Chondrocyte (in vitro differentiated cells): ENCODE measurements around the gene RNF224. TPM values are rescaled to one million over a fixed set of nuclear protein-coding genes. Genes with fewer than 3 reads are reported as not detected.

ENCODE experiments used
- DNase-seq: peaks from one replicate; pipeline ENCODE4 v3.0.0; 2021; ENCODE audit warnings: mixed read lengths, low spot score
- H3K27ac Mint-ChIP-seq: one replicate; pipeline ENCODE4 v1.8.0; 2021; ENCODE audit warnings: mild to moderate bottlenecking, moderate library complexity, mixed read lengths; ENCODE audit not compliant: unreplicated experiment
- H3K27me3 Mint-ChIP-seq: 2 replicates; pipeline ENCODE4 v1.8.0; 2021; ENCODE audit warnings: low read depth, mixed read lengths
- H3K36me3 Mint-ChIP-seq: 2 replicates; pipeline ENCODE4 v1.8.0; 2021; ENCODE audit warnings: low read depth, mixed read lengths
- H3K4me1 Mint-ChIP-seq: 2 replicates; pipeline ENCODE4 v1.8.0; 2021; ENCODE audit warnings: low read depth, mild to moderate bottlenecking, mixed read lengths
- H3K4me3 Mint-ChIP-seq: one replicate; pipeline ENCODE4 v1.8.0; 2021; ENCODE audit warnings: mild to moderate bottlenecking, moderate library complexity, mixed read lengths; ENCODE audit not compliant: unreplicated experiment
- H3K9me3 Mint-ChIP-seq: 2 replicates; pipeline ENCODE4 v1.8.0; 2021; ENCODE audit warnings: low read depth, mixed read lengths
- total RNA-seq: library from RNA; stranded (reverse); gene quantifications from 3 replicates; pipeline ENCODE4 v1.2.1, GENCODE V29; 2021
- TF ChIP-seq, protein P1 (sequence below): fragments of 200-600 bp; sonication (generic); IDR thresholded peaks from 2 replicates; pipeline ENCODE4 v1.5.0; 2021; ENCODE audit warnings: antibody characterized with exemption, mild to moderate bottlenecking, moderate library complexity

Gene RNF224
- total RNA-seq, 1 donor from 2014 or later: not detected

DNA sequence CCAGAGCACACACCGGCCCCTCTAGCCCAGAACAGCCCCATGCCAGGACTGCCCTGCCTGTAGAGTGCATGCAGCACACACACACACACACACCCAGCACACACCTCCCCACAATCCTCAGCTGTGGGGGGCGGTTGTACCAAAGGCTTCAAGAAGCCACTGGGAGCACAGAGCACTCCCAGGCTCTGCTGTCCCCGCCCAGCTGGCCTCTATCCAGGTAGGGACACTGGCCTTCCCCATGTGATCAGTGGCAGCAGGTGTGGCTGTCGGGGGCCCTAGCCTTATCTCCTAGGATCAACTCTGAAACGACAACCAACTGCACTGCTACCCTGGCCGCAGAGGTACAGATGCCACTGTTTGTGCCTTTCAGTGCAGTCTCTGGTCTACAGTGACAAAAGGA, 40.9 kb upstream of the RNF224 start:
- H3K9me3 Mint-ChIP-seq: no peaks in the 10 kb centered on the region
- peak overlapping the region; percentile 85 for H3K4me3 Mint-ChIP-seq
- H3K27ac Mint-ChIP-seq: no peak overlapping the region
- DNase-seq: no peak
- TF ChIP-seq, protein P1, sequence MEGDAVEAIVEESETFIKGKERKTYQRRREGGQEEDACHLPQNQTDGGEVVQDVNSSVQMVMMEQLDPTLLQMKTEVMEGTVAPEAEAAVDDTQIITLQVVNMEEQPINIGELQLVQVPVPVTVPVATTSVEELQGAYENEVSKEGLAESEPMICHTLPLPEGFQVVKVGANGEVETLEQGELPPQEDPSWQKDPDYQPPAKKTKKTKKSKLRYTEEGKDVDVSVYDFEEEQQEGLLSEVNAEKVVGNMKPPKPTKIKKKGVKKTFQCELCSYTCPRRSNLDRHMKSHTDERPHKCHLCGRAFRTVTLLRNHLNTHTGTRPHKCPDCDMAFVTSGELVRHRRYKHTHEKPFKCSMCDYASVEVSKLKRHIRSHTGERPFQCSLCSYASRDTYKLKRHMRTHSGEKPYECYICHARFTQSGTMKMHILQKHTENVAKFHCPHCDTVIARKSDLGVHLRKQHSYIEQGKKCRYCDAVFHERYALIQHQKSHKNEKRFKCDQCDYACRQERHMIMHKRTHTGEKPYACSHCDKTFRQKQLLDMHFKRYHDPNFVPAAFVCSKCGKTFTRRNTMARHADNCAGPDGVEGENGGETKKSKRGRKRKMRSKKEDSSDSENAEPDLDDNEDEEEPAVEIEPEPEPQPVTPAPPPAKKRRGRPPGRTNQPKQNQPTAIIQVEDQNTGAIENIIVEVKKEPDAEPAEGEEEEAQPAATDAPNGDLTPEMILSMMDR: no peak
- H3K27me3 Mint-ChIP-seq: no peaks in the 10 kb centered on the region
- H3K4me1 Mint-ChIP-seq: peaks cover 36% of the 10 kb centered on the region
- H3K36me3 Mint-ChIP-seq: peaks cover 12% of the 10 kb centered on the region

- H3K4me3 Mint-ChIP-seq: peak overlapping the region; percentile 85
- DNase-seq: no peak
- H3K27ac Mint-ChIP-seq: peak overlapping the region; percentile 63
- H3K4me1 Mint-ChIP-seq: peaks cover 36% of the 10 kb centered on the region
- no peaks in the 10 kb centered on the region for H3K27me3 Mint-ChIP-seq
- no peaks in the 10 kb centered on the region for H3K9me3 Mint-ChIP-seq
- TF ChIP-seq, protein P1: no peak
- H3K36me3 Mint-ChIP-seq: peaks cover 8% of the 10 kb centered on the region
Observed at GRCh38 chr9:137187386-137187785, 39.9 kb upstream of the RNF224 start.

- no peak for DNase-seq
- Mint-ChIP-seq H3K4me3 (peak overlapping the region; percentile 85), H3K9me3 (no peaks in the 10 kb centered on the region), H3K36me3 (peaks cover 8% of the 10 kb centered on the region), H3K27me3 (no peaks in the 10 kb centered on the region), H3K4me1 (peaks cover 36% of the 10 kb centered on the region), H3K27ac (peak overlapping the region; percentile 91)
- TF ChIP-seq, protein P1: no peak
Observed at GRCh38 chr9:137188086-137188489, 39.2 kb upstream of the RNF224 start.

DNA sequence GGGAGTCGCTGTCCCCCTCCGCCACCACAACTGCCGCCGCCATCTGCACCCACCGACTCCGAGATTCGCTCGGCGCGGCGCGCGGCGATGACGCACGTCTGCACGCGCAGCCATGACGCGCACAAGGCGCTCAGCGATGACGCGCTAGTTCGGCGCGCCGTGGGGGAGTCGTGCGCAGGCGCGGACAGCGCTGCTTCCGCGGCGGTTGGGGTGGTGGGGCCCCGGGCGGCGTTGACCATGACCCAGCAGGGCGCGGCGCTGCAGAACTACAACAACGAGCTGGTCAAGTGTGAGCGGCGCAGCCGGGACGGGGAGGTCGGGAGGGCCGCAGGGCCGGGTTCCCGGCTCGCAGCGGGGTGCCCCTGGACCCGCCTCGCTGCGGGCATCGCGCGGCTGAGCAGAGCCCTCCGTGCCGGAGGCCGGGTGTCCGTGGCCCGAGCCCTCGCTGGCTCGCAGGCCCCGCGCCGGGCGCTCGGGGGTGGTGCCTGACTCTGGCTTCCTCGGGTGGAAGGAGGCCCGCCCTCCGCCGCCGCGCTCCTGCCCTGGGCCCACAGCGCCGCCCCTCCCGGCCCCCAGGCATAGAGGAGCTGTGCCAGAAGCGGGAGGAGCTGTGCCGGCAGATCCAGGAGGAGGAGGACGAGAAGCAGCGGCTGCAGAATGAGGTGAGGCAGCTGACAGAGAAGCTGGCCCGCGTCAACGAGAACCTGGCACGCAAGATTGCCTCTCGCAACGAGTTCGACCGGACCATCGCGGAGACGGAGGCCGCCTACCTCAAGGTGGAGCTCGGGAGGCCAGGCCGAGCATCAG, 38.6 kb upstream of the RNF224 start, which contains the start of the genes ANAPC2 and SSNA1:
ANAPC2 (minus strand) TSS at position 71 of the 807 bp plus-strand sequence; CDS start at position 43, 28 bp downstream.
SSNA1 (plus strand) TSS at position 187 of the 807 bp plus-strand sequence; CDS start at position 238, 51 bp downstream.
- peak within 1 kb of the TSS; percentile 96 for H3K27ac Mint-ChIP-seq
- no peaks in the 10 kb centered on the region for H3K27me3 Mint-ChIP-seq
- peaks cover 36% of the 10 kb centered on the region for H3K4me1 Mint-ChIP-seq
- TF ChIP-seq, protein P1: peak; percentile 74
- DNase-seq: no peak
- H3K9me3 Mint-ChIP-seq: no peaks in the 10 kb centered on the region
- H3K36me3 Mint-ChIP-seq: peaks cover 8% of the 10 kb centered on the region
- H3K4me3 Mint-ChIP-seq: peak within 1 kb of the TSS; percentile 94

DNA sequence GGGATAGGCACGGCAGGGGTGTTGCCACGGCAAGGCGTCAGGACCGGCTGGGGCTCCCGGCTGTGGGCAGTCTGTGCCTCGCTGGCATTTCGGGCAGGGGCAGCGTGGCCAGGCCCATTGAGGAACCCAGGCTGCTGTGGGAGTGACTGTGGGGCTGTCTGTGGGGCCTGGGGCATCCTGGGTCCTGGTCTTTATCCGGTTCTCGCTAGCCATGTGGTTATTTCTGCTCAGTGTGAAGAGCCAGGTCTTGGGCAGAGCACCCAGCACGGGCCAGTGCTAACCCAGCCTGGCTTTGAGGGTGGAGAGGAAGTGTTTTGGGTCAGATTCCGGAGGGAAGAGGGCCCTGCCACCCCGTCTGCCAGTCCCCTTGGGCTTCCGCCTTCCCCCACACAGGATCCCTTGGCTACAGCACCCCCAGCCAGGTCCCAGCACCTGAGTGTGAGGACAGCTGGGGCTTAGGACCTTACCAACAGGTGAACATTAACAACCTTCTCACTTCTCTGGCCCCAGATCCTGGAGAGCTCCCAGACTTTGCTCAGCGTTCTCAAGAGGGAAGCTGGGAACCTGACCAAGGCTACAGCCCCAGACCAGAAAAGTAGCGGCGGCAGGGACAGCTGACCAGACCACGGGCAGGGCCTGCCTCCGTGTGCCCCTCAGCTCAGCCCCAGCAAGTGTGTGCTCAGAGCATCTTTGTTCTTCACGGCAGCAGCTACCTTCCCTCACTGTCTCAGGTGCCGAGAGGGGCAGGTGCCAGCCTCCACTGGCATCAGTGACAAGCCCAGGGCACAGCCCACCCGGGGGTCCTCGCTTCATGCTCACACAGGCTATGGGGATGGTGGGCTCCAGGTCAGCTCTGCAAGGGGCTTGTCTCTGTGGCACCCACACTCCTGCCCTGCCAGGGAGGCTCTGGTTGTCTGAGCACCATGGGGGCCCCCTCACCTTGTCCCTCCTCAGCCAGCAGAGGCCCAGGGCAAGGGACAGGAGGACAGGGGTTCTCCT, 37.7 kb upstream of the RNF224 start:
- no peak for DNase-seq
- H3K27ac Mint-ChIP-seq: peak overlapping the region; percentile 96
- no peaks in the 10 kb centered on the region for H3K9me3 Mint-ChIP-seq
- no peaks in the 10 kb centered on the region for H3K27me3 Mint-ChIP-seq
- H3K4me1 Mint-ChIP-seq: peaks cover 36% of the 10 kb centered on the region
- peak overlapping the region; percentile 94 for H3K4me3 Mint-ChIP-seq
- TF ChIP-seq, protein P1: no peak
- peaks cover 4% of the 10 kb centered on the region for H3K36me3 Mint-ChIP-seq
